Measurements from ENCODE around the gene MYBL2. TPM values are rescaled to one million over a fixed set of nuclear protein-coding genes. Genes with fewer than 3 reads are reported as not detected.
A peak's percentile ranks its signal among the peaks of the same experiment; 100 is the strongest.

Gene MYBL2
- total and polyA plus RNA-seq, 3 experiments from 2014 or later = 0.20 to 78.6 (median 78.3) TPM

- H3K27ac ChIP-seq (ENCODE audit: low read depth, low read length) = no peak overlapping the region
- H3K4me1 Mint-ChIP-seq = peaks cover 6 to 18% (median 14%) of the 10 kb centered on the region in 3 donors
- no peak for DNase-seq
- H3K27ac Mint-ChIP-seq = peak overlapping the region in 3 of 8 donors; percentile 15 to 78 (median 24)
- no peaks in the 10 kb centered on the region for H3K9me3 ChIP-seq (ENCODE audit: low read length)
- no peaks in the 10 kb centered on the region for H3K36me3 Mint-ChIP-seq
- peaks cover 46% of the 10 kb centered on the region for H3K4me1 ChIP-seq (ENCODE audit: insufficient read depth, low read length)
- peak overlapping the region; percentile 45 for H3K4me3 ChIP-seq (ENCODE audit: low read length)
- peaks cover 0 to 1% of the 10 kb centered on the region in 2 donors for H3K27me3 Mint-ChIP-seq
- no peaks in the 10 kb centered on the region for H3K9me3 Mint-ChIP-seq
- peak overlapping the region; percentile 27 to 65 (median 46) for H3K4me3 Mint-ChIP-seq
- CTCF ChIA-PET = no interaction called here
- H3K36me3 ChIP-seq (ENCODE audit: insufficient read depth, low read length) = no peaks in the 10 kb centered on the region
- POLR2A ChIA-PET = no interaction called here
- H3K27me3 ChIP-seq (ENCODE audit: insufficient read depth, low read length, poor library complexity, severe bottlenecking) = no peaks in the 10 kb centered on the region
Observed at GRCh38 chr20:43721429-43722152, 54.7 kb downstream of the MYBL2 start.

- ChIA-PET CTCF (no interaction called here), POLR2A (no interaction called here)
- H3K27me3 ChIP-seq (ENCODE audit: insufficient read depth, low read length, poor library complexity, severe bottlenecking) = no peaks in the 10 kb centered on the region
- no peaks in the 10 kb centered on the region for H3K9me3 Mint-ChIP-seq
- no peaks in the 10 kb centered on the region for H3K9me3 ChIP-seq (ENCODE audit: low read length)
- peaks cover 46% of the 10 kb centered on the region for H3K4me1 ChIP-seq (ENCODE audit: insufficient read depth, low read length)
- peaks cover 0 to 3% of the 10 kb centered on the region in 2 donors for H3K27me3 Mint-ChIP-seq
- H3K27ac Mint-ChIP-seq = peak overlapping the region in 3 of 8 donors; percentile 15 to 79 (median 78)
- DNase-seq = peak in 3 of 5 donors; percentile 41 to 85 (median 58)
- peaks cover 6 to 18% (median 14%) of the 10 kb centered on the region in 3 donors for H3K4me1 Mint-ChIP-seq
- H3K4me3 Mint-ChIP-seq = peak overlapping the region; percentile 27 to 65 (median 46)
- no peaks in the 10 kb centered on the region for H3K36me3 Mint-ChIP-seq
- no peaks in the 10 kb centered on the region for H3K36me3 ChIP-seq (ENCODE audit: insufficient read depth, low read length)
- peak overlapping the region; percentile 45 for H3K4me3 ChIP-seq (ENCODE audit: low read length)
- H3K27ac ChIP-seq (ENCODE audit: low read depth, low read length) = no peak overlapping the region
Observed at GRCh38 chr20:43722153-43722505, 55.2 kb downstream of the MYBL2 start.

GRCh38 chr20:43723186-43723585 is 56.3 kb downstream of the MYBL2 start:
- Histone ChIP-seq H3K27me3 (ENCODE audit: insufficient read depth, low read length, poor library complexity, severe bottlenecking) (no peaks in the 10 kb centered on the region), H3K9me3 (ENCODE audit: low read length) (no peaks in the 10 kb centered on the region), H3K4me1 (ENCODE audit: insufficient read depth, low read length) (peaks cover 51% of the 10 kb centered on the region), H3K27ac (ENCODE audit: low read depth, low read length) (no peak overlapping the region), H3K36me3 (ENCODE audit: insufficient read depth, low read length) (no peaks in the 10 kb centered on the region), H3K4me3 (ENCODE audit: low read length) (peak overlapping the region; percentile 17)
- H3K9me3 Mint-ChIP-seq = no peaks in the 10 kb centered on the region
- POLR2A ChIA-PET = no interaction called here
- H3K4me1 Mint-ChIP-seq = peaks cover 6 to 22% (median 16%) of the 10 kb centered on the region in 3 donors
- H3K27ac Mint-ChIP-seq = no peak overlapping the region
- H3K4me3 Mint-ChIP-seq = peak overlapping the region in 1 of 7 donors; percentile 49
- H3K27me3 Mint-ChIP-seq = peaks cover 0 to 3% of the 10 kb centered on the region in 2 donors
- no peaks in the 10 kb centered on the region for H3K36me3 Mint-ChIP-seq
- CTCF ChIA-PET = no interaction called here
- no peak for DNase-seq

GRCh38 chr20:43723735-43724134 is 56.8 kb downstream of the MYBL2 start:
- Histone ChIP-seq H3K9me3 (ENCODE audit: low read length) (no peaks in the 10 kb centered on the region), H3K36me3 (ENCODE audit: insufficient read depth, low read length) (no peaks in the 10 kb centered on the region), H3K27me3 (ENCODE audit: insufficient read depth, low read length, poor library complexity, severe bottlenecking) (no peaks in the 10 kb centered on the region), H3K4me1 (ENCODE audit: insufficient read depth, low read length) (peaks cover 54% of the 10 kb centered on the region), H3K4me3 (ENCODE audit: low read length) (no peak overlapping the region), H3K27ac (ENCODE audit: low read depth, low read length) (no peak overlapping the region)
- DNase-seq = no peak
- peaks cover 7 to 28% (median 22%) of the 10 kb centered on the region in 3 donors for H3K4me1 Mint-ChIP-seq
- ChIA-PET POLR2A (no interaction called here), CTCF (no interaction called here)
- peak overlapping the region in 1 of 7 donors; percentile 76 for H3K4me3 Mint-ChIP-seq
- peaks cover 0 to 3% of the 10 kb centered on the region in 2 donors for H3K27me3 Mint-ChIP-seq
- H3K9me3 Mint-ChIP-seq = no peaks in the 10 kb centered on the region
- peak overlapping the region in 2 of 8 donors; percentile 24 to 61 for H3K27ac Mint-ChIP-seq
- no peaks in the 10 kb centered on the region for H3K36me3 Mint-ChIP-seq

GRCh38 chr20:43724383-43724782 is 57.5 kb downstream of the MYBL2 start:
- ChIA-PET CTCF (no interaction called here), POLR2A (no interaction called here)
- DNase-seq = no peak
- Mint-ChIP-seq H3K36me3 (no peaks in the 10 kb centered on the region), H3K9me3 (no peaks in the 10 kb centered on the region), H3K4me1 (peaks cover 10 to 34% (median 28%) of the 10 kb centered on the region in 3 donors), H3K27me3 (peaks cover 0 to 3% of the 10 kb centered on the region in 2 donors), H3K27ac (no peak overlapping the region), H3K4me3 (no peak overlapping the region)
- Histone ChIP-seq H3K27me3 (ENCODE audit: insufficient read depth, low read length, poor library complexity, severe bottlenecking) (no peaks in the 10 kb centered on the region), H3K36me3 (ENCODE audit: insufficient read depth, low read length) (no peaks in the 10 kb centered on the region), H3K4me3 (ENCODE audit: low read length) (no peak overlapping the region), H3K27ac (ENCODE audit: low read depth, low read length) (no peak overlapping the region), H3K9me3 (ENCODE audit: low read length) (no peaks in the 10 kb centered on the region), H3K4me1 (ENCODE audit: insufficient read depth, low read length) (peaks cover 56% of the 10 kb centered on the region)

GRCh38 chr20:43725666-43726065 is 58.8 kb downstream of the MYBL2 start:
- Mint-ChIP-seq H3K4me1 (peaks cover 10 to 34% (median 28%) of the 10 kb centered on the region in 3 donors), H3K4me3 (no peak overlapping the region), H3K27ac (peak overlapping the region in 1 of 8 donors; percentile 22), H3K36me3 (no peaks in the 10 kb centered on the region), H3K27me3 (peaks cover 0 to 2% of the 10 kb centered on the region in 2 donors), H3K9me3 (no peaks in the 10 kb centered on the region)
- Histone ChIP-seq H3K4me3 (ENCODE audit: low read length) (no peak overlapping the region), H3K27me3 (ENCODE audit: insufficient read depth, low read length, poor library complexity, severe bottlenecking) (no peaks in the 10 kb centered on the region), H3K27ac (ENCODE audit: low read depth, low read length) (no peak overlapping the region), H3K4me1 (ENCODE audit: insufficient read depth, low read length) (peaks cover 51% of the 10 kb centered on the region), H3K9me3 (ENCODE audit: low read length) (no peaks in the 10 kb centered on the region), H3K36me3 (ENCODE audit: insufficient read depth, low read length) (no peaks in the 10 kb centered on the region)
- ChIA-PET CTCF (no interaction called here), POLR2A (no interaction called here)
- DNase-seq = no peak

GRCh38 chr20:43726333-43726732 is 59.4 kb downstream of the MYBL2 start:
- Mint-ChIP-seq H3K9me3 (no peaks in the 10 kb centered on the region), H3K36me3 (no peaks in the 10 kb centered on the region), H3K4me1 (peaks cover 10 to 34% (median 28%) of the 10 kb centered on the region in 3 donors), H3K27ac (no peak overlapping the region), H3K4me3 (no peak overlapping the region), H3K27me3 (peaks cover 0 to 2% of the 10 kb centered on the region in 2 donors)
- H3K4me1 ChIP-seq (ENCODE audit: insufficient read depth, low read length) = peaks cover 44% of the 10 kb centered on the region
- no peak overlapping the region for H3K27ac ChIP-seq (ENCODE audit: low read depth, low read length)
- H3K9me3 ChIP-seq (ENCODE audit: low read length) = no peaks in the 10 kb centered on the region
- H3K36me3 ChIP-seq (ENCODE audit: insufficient read depth, low read length) = no peaks in the 10 kb centered on the region
- no peak overlapping the region for H3K4me3 ChIP-seq (ENCODE audit: low read length)
- no peaks in the 10 kb centered on the region for H3K27me3 ChIP-seq (ENCODE audit: insufficient read depth, low read length, poor library complexity, severe bottlenecking)
- DNase-seq = no peak
- ChIA-PET CTCF (no interaction called here), POLR2A (no interaction called here)

GRCh38 chr20:43726811-43727338 is 60.0 kb downstream of the MYBL2 start, which contains the start of gene GTSF1L:
Gene GTSF1L (minus strand): TSS chr20:43727002. CDS start chr20:43726694, 308 bp downstream.
- peaks cover 0 to 3% of the 10 kb centered on the region in 2 donors for H3K27me3 Mint-ChIP-seq
- no peaks in the 10 kb centered on the region for H3K27me3 ChIP-seq (ENCODE audit: insufficient read depth, low read length, poor library complexity, severe bottlenecking)
- ChIA-PET POLR2A (no interaction called here), CTCF (interaction anchor here (1.4 kb wide), 1 partner anchor 29 kb away, joined by 3 read pairs; no protein-coding TSS in a partner anchor)
- H3K36me3 ChIP-seq (ENCODE audit: insufficient read depth, low read length) = no peaks in the 10 kb centered on the region
- no peak within 1 kb of the TSS for H3K27ac ChIP-seq (ENCODE audit: low read depth, low read length)
- H3K27ac Mint-ChIP-seq = no peak within 1 kb of the TSS
- no peaks in the 10 kb centered on the region for H3K36me3 Mint-ChIP-seq
- H3K9me3 ChIP-seq (ENCODE audit: low read length) = no peaks in the 10 kb centered on the region
- H3K4me1 Mint-ChIP-seq = peaks cover 10 to 33% (median 27%) of the 10 kb centered on the region in 3 donors
- H3K9me3 Mint-ChIP-seq = no peaks in the 10 kb centered on the region
- no peak within 1 kb of the TSS for H3K4me3 ChIP-seq (ENCODE audit: low read length)
- no peak within 1 kb of the TSS for H3K4me3 Mint-ChIP-seq
- H3K4me1 ChIP-seq (ENCODE audit: insufficient read depth, low read length) = peaks cover 39% of the 10 kb centered on the region
- no peak for DNase-seq
